SJSA1 (cell line): ENCODE data around the gene TAS1R2. TPM values are rescaled to one million over a fixed set of nuclear protein-coding genes. Genes with fewer than 3 reads are reported as not detected.

ENCODE experiments used
- DNase-seq, 2 experiments: peaks; one replicate each; pipeline ENCODE4 v3.0.0-alpha.2; 2015 to 2020; ENCODE audit warnings: low spot score in 2 of 2, low read depth in 1 of 2
- H3K27ac ChIP-seq: fragments of 250-450 bp; sonication (Bioruptor Pico); 2 replicates; pipeline ENCODE4 v1.5.1; 2020; ENCODE audit warnings: mild to moderate bottlenecking, moderate library complexity
- H3K27me3 ChIP-seq: fragments of 250-450 bp; sonication (Bioruptor Pico); replicated peaks from 2 replicates; pipeline ENCODE4 v1.5.1; 2020; ENCODE audit warnings: mild to moderate bottlenecking, moderate library complexity
- H3K36me3 ChIP-seq: fragments of 250-450 bp; sonication (Bioruptor Pico); 2 replicates; pipeline ENCODE4 v1.5.1; 2020; ENCODE audit warnings: mild to moderate bottlenecking
- H3K4me1 ChIP-seq: fragments of 250-450 bp; sonication (Bioruptor Pico); replicated peaks from 2 replicates; pipeline ENCODE4 v1.6.1; 2021; ENCODE audit warnings: mild to moderate bottlenecking
- H3K4me3 ChIP-seq: fragments of 250-450 bp; sonication (Bioruptor Pico); 2 replicates; pipeline ENCODE4 v1.5.1; 2020; ENCODE audit warnings: mild to moderate bottlenecking
- H3K9me3 ChIP-seq: fragments of 250-450 bp; sonication (Bioruptor Pico); replicated peaks from 2 replicates; pipeline ENCODE4 v1.5.1; 2020; ENCODE audit warnings: mild to moderate bottlenecking
- total RNA-seq: library from RNA; depleted of rRNA; stranded (reverse); fragments of >200 nt; shearing (Covaris generic); gene quantifications from 2 replicates; pipeline ENCODE4 v1.2.3, GENCODE V29; 2014

TAS1R2 gene
- total RNA-seq, 1 experiment from 2014 or later: not detected

GRCh38 chr1:18869847-18870594 lies 10.6 kb upstream of the TAS1R2 start:
- Histone ChIP-seq H3K9me3 (no peaks in the 10 kb centered on the region), H3K27me3 (peaks cover 31% of the 10 kb centered on the region)
- DNase-seq: no peak

GRCh38 chr1:18868801-18869424 lies 9.5 kb upstream of the TAS1R2 start:
- Histone ChIP-seq H3K4me1 (no peaks in the 10 kb centered on the region), H3K36me3 (no peaks in the 10 kb centered on the region), H3K9me3 (no peaks in the 10 kb centered on the region), H3K27me3 (peaks cover 38% of the 10 kb centered on the region), H3K27ac (no peak overlapping the region), H3K4me3 (no peak overlapping the region)
- DNase-seq: no peak

More at GRCh38 chr1:18869847-18870594, 10.6 kb upstream of the TAS1R2 start:
- Histone ChIP-seq H3K36me3 (no peaks in the 10 kb centered on the region), H3K27ac (no peak overlapping the region), H3K4me3 (no peak overlapping the region), H3K4me1 (no peaks in the 10 kb centered on the region)

GRCh38 chr1:18868354-18868753 lies 8.9 kb upstream of the TAS1R2 start:
- H3K4me3 ChIP-seq: no peak overlapping the region
- peaks cover 38% of the 10 kb centered on the region for H3K27me3 ChIP-seq
- H3K36me3 ChIP-seq: no peaks in the 10 kb centered on the region
- no peaks in the 10 kb centered on the region for H3K4me1 ChIP-seq
- H3K9me3 ChIP-seq: no peaks in the 10 kb centered on the region
- DNase-seq: no peak
- no peak overlapping the region for H3K27ac ChIP-seq

- Histone ChIP-seq H3K4me3 (no peak overlapping the region), H3K9me3 (no peaks in the 10 kb centered on the region), H3K27ac (no peak overlapping the region), H3K36me3 (no peaks in the 10 kb centered on the region), H3K4me1 (no peaks in the 10 kb centered on the region), H3K27me3 (peaks cover 48% of the 10 kb centered on the region)
- no peak for DNase-seq
Measured at GRCh38 chr1:18866846-18867245, 7.4 kb upstream of the TAS1R2 start.

- no peaks in the 10 kb centered on the region for H3K9me3 ChIP-seq
Measured at GRCh38 chr1:18866314-18866713, 6.9 kb upstream of the TAS1R2 start.

GRCh38 chr1:18865176-18865575 lies 5.7 kb upstream of the TAS1R2 start:
- no peak overlapping the region for H3K27ac ChIP-seq
- no peaks in the 10 kb centered on the region for H3K9me3 ChIP-seq
- H3K36me3 ChIP-seq: no peaks in the 10 kb centered on the region
- DNase-seq: no peak
- peaks cover 53% of the 10 kb centered on the region for H3K27me3 ChIP-seq
- H3K4me3 ChIP-seq: no peak overlapping the region
- H3K4me1 ChIP-seq: no peaks in the 10 kb centered on the region

More at GRCh38 chr1:18866314-18866713, 6.9 kb upstream of the TAS1R2 start:
- Histone ChIP-seq H3K4me3 (no peak overlapping the region), H3K27ac (no peak overlapping the region), H3K36me3 (no peaks in the 10 kb centered on the region), H3K27me3 (peaks cover 53% of the 10 kb centered on the region), H3K4me1 (no peaks in the 10 kb centered on the region)
- no peak for DNase-seq

- H3K36me3 ChIP-seq: no peaks in the 10 kb centered on the region
- H3K9me3 ChIP-seq: no peaks in the 10 kb centered on the region
- no peak overlapping the region for H3K4me3 ChIP-seq
- H3K4me1 ChIP-seq: no peaks in the 10 kb centered on the region
- peaks cover 36% of the 10 kb centered on the region for H3K27me3 ChIP-seq
- H3K27ac ChIP-seq: no peak overlapping the region
- DNase-seq: no peak
Measured at GRCh38 chr1:18861590-18861989, 2.1 kb upstream of the TAS1R2 start.

GRCh38 chr1:18861082-18861481 lies 1.6 kb upstream of the TAS1R2 start:
- Histone ChIP-seq H3K9me3 (no peaks in the 10 kb centered on the region), H3K4me3 (no peak overlapping the region), H3K36me3 (no peaks in the 10 kb centered on the region), H3K27ac (no peak overlapping the region), H3K4me1 (no peaks in the 10 kb centered on the region), H3K27me3 (peaks cover 36% of the 10 kb centered on the region)
- no peak for DNase-seq

- no peaks in the 10 kb centered on the region for H3K36me3 ChIP-seq
- no peaks in the 10 kb centered on the region for H3K4me1 ChIP-seq
- H3K27ac ChIP-seq: no peak overlapping the region
- no peak overlapping the region for H3K4me3 ChIP-seq
- DNase-seq: no peak
- no peaks in the 10 kb centered on the region for H3K9me3 ChIP-seq
- peaks cover 21% of the 10 kb centered on the region for H3K27me3 ChIP-seq
Measured at GRCh38 chr1:18858070-18858688, 1.3 kb downstream of the TAS1R2 start.

- DNase-seq: no peak
- Histone ChIP-seq H3K9me3 (no peaks in the 10 kb centered on the region), H3K4me1 (no peaks in the 10 kb centered on the region), H3K36me3 (no peaks in the 10 kb centered on the region), H3K27ac (no peak overlapping the region), H3K27me3 (peaks cover 7% of the 10 kb centered on the region), H3K4me3 (no peak overlapping the region)
Measured at GRCh38 chr1:18856435-18856834, 3.0 kb downstream of the TAS1R2 start.

GRCh38 chr1:18855573-18855972 lies 3.9 kb downstream of the TAS1R2 start:
- Histone ChIP-seq H3K36me3 (no peaks in the 10 kb centered on the region), H3K4me3 (no peak overlapping the region), H3K27ac (no peak overlapping the region), H3K4me1 (no peaks in the 10 kb centered on the region), H3K27me3 (peaks cover 6% of the 10 kb centered on the region; the same call in 1 of the 2 replicates), H3K9me3 (no peaks in the 10 kb centered on the region)
- DNase-seq: no peak

GRCh38 chr1:18854331-18855025 lies 5.0 kb downstream of the TAS1R2 start:
- H3K9me3 ChIP-seq: no peaks in the 10 kb centered on the region
- DNase-seq: no peak

GRCh38 chr1:18852501-18852900 lies 7.0 kb downstream of the TAS1R2 start:
- Histone ChIP-seq H3K27ac (no peak overlapping the region), H3K9me3 (peaks cover 3% of the 10 kb centered on the region)
- DNase-seq: no peak

More at GRCh38 chr1:18854331-18855025, 5.0 kb downstream of the TAS1R2 start:
- no peaks in the 10 kb centered on the region for H3K36me3 ChIP-seq
- no peaks in the 10 kb centered on the region for H3K4me1 ChIP-seq
- peaks cover 6% of the 10 kb centered on the region; the same call in 1 of the 2 replicates for H3K27me3 ChIP-seq
- H3K4me3 ChIP-seq: no peak overlapping the region
- no peak overlapping the region for H3K27ac ChIP-seq

More at GRCh38 chr1:18852501-18852900, 7.0 kb downstream of the TAS1R2 start:
- H3K36me3 ChIP-seq: no peaks in the 10 kb centered on the region
- H3K4me1 ChIP-seq: no peaks in the 10 kb centered on the region
- peaks cover 15% of the 10 kb centered on the region; the same call in 1 of the 2 replicates for H3K27me3 ChIP-seq
- H3K4me3 ChIP-seq: no peak overlapping the region
